GM19452 (cell line): ENCODE measurements around the gene ARL6IP1.
A peak's percentile ranks its signal among the peaks of the same experiment; 100 is the strongest.
"Not testable (repeated sequence)": the region's sequence is repeated elsewhere in the genome, so short reads cannot be mapped to it uniquely, and the experiment has no call there.

Source experiments
- ATAC-seq: cut with Tn5 transposase; IDR thresholded peaks from one replicate; pipeline ENCODE4 v1.9.1; 2021; ENCODE audit not compliant: unreplicated experiment

ARL6IP1 gene

GRCh38 chr16:18762713-18763112 is 38.6 kb downstream of the ARL6IP1 start:
- ATAC-seq: peak; percentile 47

- ATAC-seq: peak; percentile 52
Observed at GRCh38 chr16:18759598-18760520, 41.5 kb downstream of the ARL6IP1 start.

- not testable (repeated sequence) for ATAC-seq
Observed at GRCh38 chr16:18757960-18758660, 43.2 kb downstream of the ARL6IP1 start.

GRCh38 chr16:18756639-18757038 is 44.7 kb downstream of the ARL6IP1 start:
- not testable (repeated sequence) for ATAC-seq

- not testable (repeated sequence) for ATAC-seq
Observed at GRCh38 chr16:18742870-18743269, 58.5 kb downstream of the ARL6IP1 start.
